Keratinocyte (primary cell): ENCODE data around the gene TRPC4AP. TPM values are rescaled to one million over a fixed set of nuclear protein-coding genes. Genes with fewer than 3 reads are reported as not detected.

Experiments
- DNase-seq: peaks from one replicate; pipeline ENCODE4 v3.0.0-alpha.2; 2011; ENCODE audit warnings: low read depth, missing footprints, low spot score
- FAIRE-seq: peaks from 2 replicates; lab custom pipeline; 2011; peaks lifted over from hg19 to GRCh38; lab: Jason Lieb, UNC
- H2AFZ ChIP-seq: 2 replicates; pipeline ENCODE4 v1.6.0; 2012; ENCODE audit warnings: low read length, control low read depth, inconsistent platforms; ENCODE audit not compliant: control insufficient read depth
- H3K27ac ChIP-seq: 2 replicates; pipeline ENCODE4 v1.5.1; 2011; ENCODE audit warnings: low read length; ENCODE audit not compliant: control insufficient read depth, insufficient read depth
- H3K27me3 ChIP-seq: 3 replicates; pipeline ENCODE4 v1.6.0; 2011; ENCODE audit warnings: low read length; ENCODE audit not compliant: control insufficient read depth, insufficient read depth; ENCODE audit errors: extremely low read depth
- H3K36me3 ChIP-seq, 2 experiments: 2 replicates in 1 of 2; 3 replicates in 1 of 2; pipeline ENCODE4 v1.5.1; 2011; ENCODE audit warnings: low read length in 2 of 2, mild to moderate bottlenecking in 1 of 2; ENCODE audit not compliant: control insufficient read depth in 2 of 2, insufficient read depth in 2 of 2; ENCODE audit errors: extremely low read depth in 1 of 2
- H3K4me1 ChIP-seq: 3 replicates; pipeline ENCODE4 v1.5.1; 2011; ENCODE audit warnings: low read length; ENCODE audit not compliant: control insufficient read depth, insufficient read depth; ENCODE audit errors: extremely low read depth
- H3K4me2 ChIP-seq: 3 replicates; pipeline ENCODE4 v1.6.0; 2011; ENCODE audit warnings: low read depth, low read length; ENCODE audit not compliant: control insufficient read depth, insufficient read depth; ENCODE audit errors: extremely low read depth
- H3K4me3 ChIP-seq, 3 experiments: fragments of 200-600 bp in 1 of 3; sonication (generic) in 1 of 3; 2 replicates in 2 of 3; 3 replicates in 1 of 3; pipeline ENCODE4 v1.5.1; 2011 to 2016; ENCODE audit warnings: low read length in 3 of 3, mild to moderate bottlenecking in 3 of 3, control low read depth in 2 of 3, inconsistent platforms in 1 of 3, low read depth in 1 of 3, mixed read lengths in 1 of 3, mixed run types in 1 of 3, moderate library complexity in 1 of 3; ENCODE audit not compliant: control insufficient read depth in 2 of 3, insufficient read depth in 2 of 3; ENCODE audit errors: extremely low read depth in 1 of 3
- H3K79me2 ChIP-seq: 2 replicates; pipeline ENCODE4 v1.6.0; 2012; ENCODE audit warnings: low read length; ENCODE audit not compliant: control insufficient read depth, insufficient read depth
- H3K9ac ChIP-seq: 3 replicates; pipeline ENCODE4 v1.6.0; 2011; ENCODE audit warnings: low read length; ENCODE audit not compliant: control insufficient read depth, insufficient read depth; ENCODE audit errors: extremely low read depth
- H3K9me1 ChIP-seq: 3 replicates; pipeline ENCODE4 v1.6.0; 2011; ENCODE audit warnings: low read length; ENCODE audit not compliant: control insufficient read depth, insufficient read depth; ENCODE audit errors: extremely low read depth
- H3K9me3 ChIP-seq: 2 replicates; pipeline ENCODE4 v1.5.1; 2012; ENCODE audit warnings: low read depth, low read length; ENCODE audit not compliant: control insufficient read depth
- H4K20me1 ChIP-seq: 3 replicates; pipeline ENCODE4 v1.6.0; 2011; ENCODE audit warnings: low read length; ENCODE audit not compliant: control insufficient read depth, insufficient read depth; ENCODE audit errors: extremely low read depth
- CTCF ChIP-seq, 3 experiments: IDR thresholded peaks in 1 of 3; conservative IDR thresholded peaks in 1 of 3; optimal IDR thresholded peaks in 1 of 3; 2 replicates in 2 of 3; 3 replicates in 1 of 3; pipeline versions ENCODE3 to v1.5.1; 2011; ENCODE audit warnings: low read length in 3 of 3, mild to moderate bottlenecking in 3 of 3, moderate library complexity in 2 of 3, control low read depth in 1 of 3, inconsistent platforms in 1 of 3; ENCODE audit not compliant: insufficient read depth in 2 of 3; ENCODE audit errors: extremely low read depth in 1 of 3
- EZH2 ChIP-seq: IDR thresholded peaks from one replicate; pipeline ENCODE4 v1.6.1; 2012; ENCODE audit warnings: inconsistent platforms, mild to moderate bottlenecking, low read length, moderate library complexity
- dilution Hi-C: fragments of 300-500 bp; cut with MboI; formaldehyde crosslinking; loops from one replicate; pipeline ENCODE4 v1.7.0; 2020; ENCODE audit warnings: low sequenced_read_pairs; ENCODE audit not compliant: extremely low pct_ligation_motif_present
- polyA plus RNA-seq, 5 experiments: library from polyadenylated mRNA; depleted of rRNA in 3 of 5; stranded (reverse) in 3 of 5; stranded (forward) in 1 of 5; unstranded in 1 of 5; fragments of >200 nt; gene quantifications; 1 replicate in 1 of 5; 2 replicates in 3 of 5; 3 replicates in 1 of 5; pipeline versions ENCODE4 v1.2.1 to v1.2.3, GENCODE V29; 2011 to 2012; ENCODE audit warnings: missing spikeins in 2 of 5, low read depth in 1 of 5, low replicate concordance in 1 of 5

TRPC4AP gene
- polyA plus RNA-seq, 1 donor (not counting 4 experiments of a cell fraction or from before 2014, with no cell fraction given) = 53.9 TPM

DNA sequence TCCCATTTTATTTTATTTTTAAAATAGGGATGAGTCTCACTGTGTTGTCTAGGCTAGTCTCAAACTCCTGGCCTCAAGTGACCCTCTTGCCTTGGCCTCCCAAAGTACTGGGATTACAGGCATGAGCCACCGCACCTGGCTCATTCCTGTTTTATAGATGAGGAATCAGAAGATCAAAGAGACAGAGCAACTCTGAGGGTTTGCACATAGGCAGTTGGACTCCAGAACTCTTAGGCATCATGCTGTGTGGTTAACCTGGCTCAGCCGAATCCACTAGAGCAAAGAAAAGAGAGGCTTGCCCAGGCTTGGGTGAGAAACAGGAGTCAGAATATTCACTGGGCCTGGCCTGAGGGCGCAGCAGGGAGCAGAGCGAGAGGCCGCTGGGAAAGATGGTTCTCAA is 127.6 kb downstream of the TRPC4AP start:
- DNase-seq (no peak), FAIRE-seq (no peak)
- Histone ChIP-seq H3K36me3 (no peaks in the 10 kb centered on the region), H3K9me3 (no peaks in the 10 kb centered on the region), H3K4me2 (no peak overlapping the region), H3K4me3 (no peak overlapping the region), H3K27ac (no peak overlapping the region), H3K9ac (no peak overlapping the region), H2AFZ (no peak overlapping the region), H3K27me3 (no peaks in the 10 kb centered on the region), H3K4me1 (peaks cover 4% of the 10 kb centered on the region), H3K79me2 (no peaks in the 10 kb centered on the region), H3K9me1 (no peaks in the 10 kb centered on the region), H4K20me1 (no peaks in the 10 kb centered on the region)
- dilution Hi-C loops = no loop called here
- no peak for TF ChIP-seq CTCF (optimal IDR thresholded peaks at IDR 0.05 in 1 of 3, IDR thresholded peaks at IDR 0.05 in 1 of 3, conservative IDR thresholded peaks at IDR 0.05 in 1 of 3; ENCODE audit: extremely low read depth in 1 of 3, insufficient read depth in 2 of 3, low read length in 3 of 3)
- TF ChIP-seq EZH2 = no peak

GRCh38 chr20:34964486-34964885 is 128.1 kb downstream of the TRPC4AP start:
- no peak overlapping the region for H3K9ac ChIP-seq
- no peak overlapping the region for H2AFZ ChIP-seq
- no peak overlapping the region for H3K27ac ChIP-seq
- no peaks in the 10 kb centered on the region for H4K20me1 ChIP-seq
- H3K4me1 ChIP-seq = peaks cover 4% of the 10 kb centered on the region
- no peaks in the 10 kb centered on the region for H3K79me2 ChIP-seq
- DNase-seq (no peak), FAIRE-seq (no peak)
- H3K4me2 ChIP-seq = no peak overlapping the region
- TF ChIP-seq EZH2 = no peak
- no peak for TF ChIP-seq CTCF (optimal IDR thresholded peaks at IDR 0.05 in 1 of 3, IDR thresholded peaks at IDR 0.05 in 1 of 3, conservative IDR thresholded peaks at IDR 0.05 in 1 of 3; ENCODE audit: extremely low read depth in 1 of 3, insufficient read depth in 2 of 3, low read length in 3 of 3)
- dilution Hi-C loops = no loop called here
- no peak overlapping the region for H3K4me3 ChIP-seq
- no peaks in the 10 kb centered on the region for H3K9me3 ChIP-seq
- no peaks in the 10 kb centered on the region for H3K36me3 ChIP-seq
- H3K9me1 ChIP-seq = no peaks in the 10 kb centered on the region
- no peaks in the 10 kb centered on the region for H3K27me3 ChIP-seq
